IMR-90 (cell line): ENCODE data around the gene ELOVL5. TPM values are rescaled to one million over a fixed set of nuclear protein-coding genes. Genes with fewer than 3 reads are reported as not detected.

Experiments used
- ATAC-seq: fragments of 200-7000 bp; cut with Tn5 transposase; 2 replicates; pipeline ENCODE4 v1.9.1; 2020; ENCODE audit warnings: low read depth, mild to moderate bottlenecking, moderate library complexity
- BruUV-seq: library from RNA; stranded (reverse); fragments of 400-500 nt; replicated peaks from 2 replicates; lab custom pipeline; 2021; lab: Mats Ljungman, UMichigan
- CTCF ChIA-PET: fragments of 300-600 bp; formaldehyde crosslinking; extraction: SDS; loops from one replicate; lab custom pipeline; 2021; ENCODE audit warnings: antibody characterized with exemption; lab: Yijun Ruan, JAX
- POLR2A ChIA-PET: fragments of 300-600 bp; sonication (Branson Sonifier 250); formaldehyde crosslinking; loops from one replicate; lab custom pipeline; 2022; ENCODE audit warnings: antibody characterized with exemption; ENCODE audit not compliant: unreplicated experiment; lab: Charles Lee
- DNase-seq: peaks from one replicate; pipeline ENCODE4 v3.0.0; 2013
- H2AFZ ChIP-seq: replicated peaks from 2 replicates; pipeline ENCODE3; 2013; ENCODE audit warnings: low read length, mild to moderate bottlenecking; ENCODE audit not compliant: poor library complexity
- H2AK5ac ChIP-seq: 2 replicates; pipeline ENCODE4 v1.6.1; 2013; ENCODE audit warnings: low read depth, low read length, inconsistent platforms
- H2AK9ac ChIP-seq: replicated peaks from 2 replicates; pipeline ENCODE3; 2013; ENCODE audit warnings: mild to moderate bottlenecking, low read depth, low read length, moderate library complexity; ENCODE audit not compliant: poor library complexity
- H2BK120ac ChIP-seq: 2 replicates; pipeline ENCODE4 v1.6.1; 2013; ENCODE audit warnings: low read depth, low read length, inconsistent platforms
- H2BK15ac ChIP-seq: 3 replicates; pipeline ENCODE4 v1.6.1; 2013; ENCODE audit warnings: low read depth, low read length, inconsistent platforms
- H2BK20ac ChIP-seq: 2 replicates; pipeline ENCODE4 v1.6.1; 2013; ENCODE audit warnings: low read depth, mild to moderate bottlenecking, inconsistent platforms, low read length, moderate library complexity
- H2BK5ac ChIP-seq: 2 replicates; pipeline ENCODE4 v1.6.1; 2013; ENCODE audit warnings: mild to moderate bottlenecking, low read depth, low read length, inconsistent platforms; ENCODE audit not compliant: poor library complexity, severe bottlenecking
- H3K14ac ChIP-seq: replicated peaks from 2 replicates; pipeline ENCODE4 v1.6.1; 2013; ENCODE audit warnings: low read depth, low read length, inconsistent platforms
- H3K18ac ChIP-seq: 2 replicates; pipeline ENCODE4 v1.6.1; 2013; ENCODE audit warnings: low read depth, low read length, control low read depth
- H3K23ac ChIP-seq: 2 replicates; pipeline ENCODE4 v1.6.1; 2013; ENCODE audit warnings: low read depth, low read length, inconsistent platforms
- H3K27ac ChIP-seq: 2 replicates; pipeline ENCODE4 v1.5.1; 2013; ENCODE audit warnings: mild to moderate bottlenecking, control low read depth, low read length; ENCODE audit not compliant: insufficient read depth
- H3K27me3 ChIP-seq: 2 replicates; pipeline ENCODE4 v1.6.1; 2013; ENCODE audit warnings: low read length; ENCODE audit not compliant: control insufficient read depth, insufficient read depth
- H3K36me3 ChIP-seq: 2 replicates; pipeline ENCODE4 v1.6.1; 2013; ENCODE audit warnings: low read length, mixed read lengths; ENCODE audit not compliant: control insufficient read depth, insufficient read depth
- H3K4ac ChIP-seq: 2 replicates; pipeline ENCODE4 v1.6.1; 2013; ENCODE audit warnings: low read depth, low read length, inconsistent platforms
- H3K4me1 ChIP-seq: 2 replicates; pipeline ENCODE4 v1.6.1; 2013; ENCODE audit warnings: low read length, mixed read lengths; ENCODE audit not compliant: control insufficient read depth, insufficient read depth
- H3K4me2 ChIP-seq: 2 replicates; pipeline ENCODE4 v1.6.1; 2013; ENCODE audit warnings: low read depth, mild to moderate bottlenecking, control low read depth, low read length, moderate library complexity
- H3K4me3 ChIP-seq: 2 replicates; pipeline ENCODE4 v1.5.1; 2013; ENCODE audit warnings: low read depth, mild to moderate bottlenecking, control low read depth, low read length, moderate library complexity; ENCODE audit not compliant: insufficient read depth
- H3K56ac ChIP-seq: 2 replicates; pipeline ENCODE4 v1.6.1; 2013; ENCODE audit warnings: low read length, inconsistent platforms; ENCODE audit not compliant: insufficient read depth; ENCODE audit errors: extremely low read depth
- H3K79me1 ChIP-seq, 2 experiments: 2 replicates each; pipeline ENCODE4 v1.6.1; 2013; ENCODE audit warnings: low read length in 2 of 2, inconsistent platforms in 1 of 2, low read depth in 1 of 2
- H3K9ac ChIP-seq: 2 replicates; pipeline ENCODE4 v1.6.1; 2013; ENCODE audit warnings: low read depth, low read length, control low read depth
- H3K9me1 ChIP-seq: 2 replicates; pipeline ENCODE4 v1.6.1; 2013; ENCODE audit warnings: low read length, inconsistent platforms; ENCODE audit not compliant: insufficient read depth
- H3K9me3 ChIP-seq: 2 replicates; pipeline ENCODE4 v1.6.1; 2013; ENCODE audit warnings: low read length; ENCODE audit not compliant: control insufficient read depth, insufficient read depth
- H4K20me1 ChIP-seq: 2 replicates; pipeline ENCODE4 v1.6.1; 2013; ENCODE audit warnings: low read length, inconsistent platforms; ENCODE audit not compliant: insufficient read depth
- H4K5ac ChIP-seq: 2 replicates; pipeline ENCODE4 v1.6.1; 2013; ENCODE audit warnings: mild to moderate bottlenecking, low read depth, low read length, control low read depth
- H4K8ac ChIP-seq, 2 experiments: 2 replicates each; pipeline ENCODE4 v1.6.1; 2013; ENCODE audit warnings: low read depth in 2 of 2, low read length in 2 of 2, control low read depth in 1 of 2, inconsistent platforms in 1 of 2
- H4K91ac ChIP-seq: 2 replicates; pipeline ENCODE4 v1.6.1; 2013; ENCODE audit warnings: low read depth, low read length, inconsistent platforms; ENCODE audit not compliant: insufficient read depth
- CEBPB ChIP-seq: IDR thresholded peaks from 2 replicates; pipeline ENCODE4 v1.6.1; 2012; ENCODE audit warnings: low read depth, low read length, improper control_type of control experiment
- CHD1 ChIP-seq: IDR thresholded peaks from 2 replicates; pipeline ENCODE4 v1.6.1; 2012; ENCODE audit warnings: low read depth, low read length, improper control_type of control experiment
- CTCF ChIP-seq: conservative IDR thresholded peaks from 2 replicates; pipeline ENCODE4 v1.5.1; 2012; ENCODE audit warnings: mild to moderate bottlenecking, low read depth, low read length, improper control_type of control experiment
- ELK1 ChIP-seq: fragments of 150-350 bp; IDR thresholded peaks from 2 replicates; pipeline ENCODE4 v1.6.1; 2016; ENCODE audit warnings: low read depth, mild to moderate bottlenecking, low read length, moderate library complexity, borderline replicate concordance
- FOS ChIP-seq: fragments of 150-350 bp; IDR thresholded peaks from 2 replicates; pipeline ENCODE4 v1.6.1; 2016; ENCODE audit warnings: low read depth, low read length
- MAFK ChIP-seq: IDR thresholded peaks from 2 replicates; pipeline ENCODE4 v1.6.1; 2012; ENCODE audit warnings: low read depth, low read length, improper control_type of control experiment
- MAZ ChIP-seq: IDR thresholded peaks from 2 replicates; pipeline ENCODE4 v1.6.1; 2012; ENCODE audit warnings: low read depth, mild to moderate bottlenecking, low read length, improper control_type of control experiment, moderate library complexity, borderline replicate concordance
- MXI1 ChIP-seq: IDR thresholded peaks from 2 replicates; pipeline ENCODE4 v1.6.1; 2012; ENCODE audit warnings: low read depth, mild to moderate bottlenecking, low read length, moderate library complexity, borderline replicate concordance
- NFE2L2 ChIP-seq: fragments of 150-350 bp; IDR thresholded peaks from 2 replicates; pipeline ENCODE4 v1.6.1; 2016; ENCODE audit warnings: low read depth, mild to moderate bottlenecking, low read length
- POLR2A ChIP-seq: IDR thresholded peaks from 2 replicates; pipeline ENCODE4 v1.6.1; 2012; ENCODE audit warnings: mild to moderate bottlenecking, low read depth, low read length
- RAD21 ChIP-seq: IDR thresholded peaks from 2 replicates; pipeline ENCODE4 v1.6.1; 2012; ENCODE audit warnings: low read length, improper control_type of control experiment
- RCOR1 ChIP-seq: IDR thresholded peaks from 2 replicates; pipeline ENCODE4 v1.6.1; 2012; ENCODE audit warnings: mild to moderate bottlenecking, low read length, improper control_type of control experiment; ENCODE audit not compliant: insufficient replicate concordance
- RFX5 ChIP-seq: IDR thresholded peaks from 2 replicates; pipeline ENCODE4 v1.8.0; 2012; ENCODE audit warnings: low read depth, mild to moderate bottlenecking, low read length, moderate library complexity
- SMC3 ChIP-seq: fragments of 150-350 bp; IDR thresholded peaks from 2 replicates; pipeline ENCODE4 v1.6.1; 2016; ENCODE audit warnings: low read depth, mild to moderate bottlenecking, antibody characterized with exemption, low read length, moderate library complexity
- USF2 ChIP-seq: fragments of 150-350 bp; IDR thresholded peaks from 2 replicates; pipeline ENCODE4 v1.6.1; 2017; ENCODE audit warnings: mild to moderate bottlenecking, antibody characterized with exemption, low read length, low read depth
- WGBS, 2 experiments: methylation state at CpG; one replicate each; pipeline versions ENCODE4 v1.1.5 to v1.1.7; 2013; ENCODE audit warnings: missing lambda C conversion rate in 2 of 2; ENCODE audit not compliant: insufficient read length in 1 of 2; ENCODE audit errors: extremely low coverage in 2 of 2; 5-methylcytosine and 5-hydroxymethylcytosine counted together
- dilution Hi-C: fragments of 300-500 bp; cut with HindIII; formaldehyde crosslinking; loops from one replicate; pipeline ENCODE4 v1.14.3; 2018; ENCODE audit warnings: low sequenced_read_pairs; ENCODE audit not compliant: unreplicated experiment
- in situ Hi-C: fragments of 300-500 bp; cut with MboI; formaldehyde crosslinking; loops from 3 replicates; pipeline ENCODE4 v1.14.3; 2019; ENCODE audit warnings: low sequenced_read_pairs, inconsistent platforms, mixed read lengths
- intact Hi-C: fragments of 100-400 bp; cut with micrococcal nuclease; formaldehyde crosslinking; loops from 2 replicates; pipeline ENCODE4 v1.10.0; 2022
- polyA plus RNA-seq, 3 experiments: library from polyadenylated mRNA; depleted of rRNA; stranded (reverse); fragments of >200 nt; gene quantifications; 2 replicates each; pipeline ENCODE4 v1.2.3, GENCODE V29; 2012; ENCODE audit warnings: low replicate concordance in 1 of 3
- total RNA-seq: library from RNA; depleted of rRNA; stranded (reverse); fragments of >200 nt; gene quantifications from 2 replicates; pipeline ENCODE4 v1.2.3, GENCODE V29; 2012

Gene ELOVL5
- total and polyA plus RNA-seq, 2 of the 4 experiments (the other 2 are of a cell fraction) = 32.1 to 42.3 TPM

- H3K56ac ChIP-seq = no peak overlapping the region
- POLR2A ChIA-PET = no interaction called here
- H3K23ac ChIP-seq = no peak overlapping the region
- no peak overlapping the region for H2BK20ac ChIP-seq
- no peak overlapping the region for H4K91ac ChIP-seq
- no peaks in the 10 kb centered on the region for H4K20me1 ChIP-seq
- no peak overlapping the region for H4K5ac ChIP-seq
- no peak overlapping the region for H4K8ac ChIP-seq
- H2AK9ac ChIP-seq = no peak overlapping the region
- BruUV-seq = no TSS peak
- no peak overlapping the region for H3K4me3 ChIP-seq
- peaks cover 14% of the 10 kb centered on the region; the same call in 1 of the 2 replicates for H3K9me1 ChIP-seq
- peaks cover 30% of the 10 kb centered on the region for H3K36me3 ChIP-seq
- H3K79me1 ChIP-seq = no peaks in the 10 kb centered on the region; a peak in 1 of 4 replicates
- no peak overlapping the region for H3K18ac ChIP-seq
- no peak overlapping the region for H2BK5ac ChIP-seq
- H3K27ac ChIP-seq = no peak overlapping the region
- CTCF ChIA-PET = interaction anchor here (1.1 kb wide), 1 partner anchor 208 kb away, joined by 3 read pairs; no protein-coding TSS in a partner anchor
- dilution Hi-C loops = no loop called here
- no peak overlapping the region for H3K14ac ChIP-seq
- in situ Hi-C loops = no loop called here
- H3K9me3 ChIP-seq = no peaks in the 10 kb centered on the region
- H2AFZ ChIP-seq = no peak overlapping the region
- peaks cover 2% of the 10 kb centered on the region; the same call in 1 of the 2 replicates for H3K4me1 ChIP-seq
- H3K4ac ChIP-seq = no peak overlapping the region
- H2BK120ac ChIP-seq = no peak overlapping the region
- ATAC-seq = no peak
- no peak overlapping the region for H3K9ac ChIP-seq
- H3K4me2 ChIP-seq = no peak overlapping the region
- no CpG with 5 or more reads among the region's 6 CpGs for WGBS, 2 experiments
- DNase-seq = no peak
- no peaks in the 10 kb centered on the region for H3K27me3 ChIP-seq
- no peak overlapping the region for H2AK5ac ChIP-seq
- intact Hi-C loops = no loop called here
- H2BK15ac ChIP-seq = no peak overlapping the region
- TF ChIP-seq POLR2A = no peak
- no peak for TF ChIP-seq RFX5
- no peak for TF ChIP-seq RCOR1
- TF ChIP-seq CHD1 = no peak
- TF ChIP-seq CEBPB = no peak
- TF ChIP-seq USF2 = no peak
- TF ChIP-seq RAD21 = no peak
- no peak for TF ChIP-seq MAFK
- TF ChIP-seq FOS = no peak
- no peak for TF ChIP-seq MXI1
- no peak for TF ChIP-seq CTCF
- no peak for TF ChIP-seq NFE2L2
- no peak for TF ChIP-seq SMC3
- no peak for TF ChIP-seq ELK1
- TF ChIP-seq MAZ = no peak
Observed at GRCh38 chr6:53268858-53269608, 79.7 kb downstream of the ELOVL5 start.
